Keratinocyte (primary cell): ENCODE results near the gene MAGEA10. TPM values are rescaled to one million over a fixed set of nuclear protein-coding genes. Genes with fewer than 3 reads are reported as not detected.

Experiments used
- DNase-seq: peaks from one replicate; pipeline ENCODE4 v3.0.0-alpha.2; 2011; ENCODE audit warnings: low read depth, missing footprints, low spot score
- FAIRE-seq: peaks from 2 replicates; lab custom pipeline; 2011; peaks lifted over from hg19 to GRCh38; lab: Jason Lieb, UNC
- H2AFZ ChIP-seq: 2 replicates; pipeline ENCODE4 v1.6.0; 2012; ENCODE audit warnings: low read length, control low read depth, inconsistent platforms; ENCODE audit not compliant: control insufficient read depth
- H3K27ac ChIP-seq: 2 replicates; pipeline ENCODE4 v1.5.1; 2011; ENCODE audit warnings: low read length; ENCODE audit not compliant: control insufficient read depth, insufficient read depth
- H3K27me3 ChIP-seq: 3 replicates; pipeline ENCODE4 v1.6.0; 2011; ENCODE audit warnings: low read length; ENCODE audit not compliant: control insufficient read depth, insufficient read depth; ENCODE audit errors: extremely low read depth
- H3K36me3 ChIP-seq, 2 experiments: 2 replicates in 1 of 2; 3 replicates in 1 of 2; pipeline ENCODE4 v1.5.1; 2011; ENCODE audit warnings: low read length in 2 of 2, mild to moderate bottlenecking in 1 of 2; ENCODE audit not compliant: control insufficient read depth in 2 of 2, insufficient read depth in 2 of 2; ENCODE audit errors: extremely low read depth in 1 of 2
- H3K4me1 ChIP-seq: 3 replicates; pipeline ENCODE4 v1.5.1; 2011; ENCODE audit warnings: low read length; ENCODE audit not compliant: control insufficient read depth, insufficient read depth; ENCODE audit errors: extremely low read depth
- H3K4me2 ChIP-seq: 3 replicates; pipeline ENCODE4 v1.6.0; 2011; ENCODE audit warnings: low read depth, low read length; ENCODE audit not compliant: control insufficient read depth, insufficient read depth; ENCODE audit errors: extremely low read depth
- H3K4me3 ChIP-seq, 3 experiments: fragments of 200-600 bp in 1 of 3; sonication (generic) in 1 of 3; 2 replicates in 2 of 3; 3 replicates in 1 of 3; pipeline ENCODE4 v1.5.1; 2011 to 2016; ENCODE audit warnings: low read length in 3 of 3, mild to moderate bottlenecking in 3 of 3, control low read depth in 2 of 3, inconsistent platforms in 1 of 3, low read depth in 1 of 3, mixed read lengths in 1 of 3, mixed run types in 1 of 3, moderate library complexity in 1 of 3; ENCODE audit not compliant: control insufficient read depth in 2 of 3, insufficient read depth in 2 of 3; ENCODE audit errors: extremely low read depth in 1 of 3
- H3K79me2 ChIP-seq: 2 replicates; pipeline ENCODE4 v1.6.0; 2012; ENCODE audit warnings: low read length; ENCODE audit not compliant: control insufficient read depth, insufficient read depth
- H3K9ac ChIP-seq: 3 replicates; pipeline ENCODE4 v1.6.0; 2011; ENCODE audit warnings: low read length; ENCODE audit not compliant: control insufficient read depth, insufficient read depth; ENCODE audit errors: extremely low read depth
- H3K9me1 ChIP-seq: 3 replicates; pipeline ENCODE4 v1.6.0; 2011; ENCODE audit warnings: low read length; ENCODE audit not compliant: control insufficient read depth, insufficient read depth; ENCODE audit errors: extremely low read depth
- H3K9me3 ChIP-seq: 2 replicates; pipeline ENCODE4 v1.5.1; 2012; ENCODE audit warnings: low read depth, low read length; ENCODE audit not compliant: control insufficient read depth
- H4K20me1 ChIP-seq: 3 replicates; pipeline ENCODE4 v1.6.0; 2011; ENCODE audit warnings: low read length; ENCODE audit not compliant: control insufficient read depth, insufficient read depth; ENCODE audit errors: extremely low read depth
- EZH2 ChIP-seq: IDR thresholded peaks from one replicate; pipeline ENCODE4 v1.6.1; 2012; ENCODE audit warnings: inconsistent platforms, mild to moderate bottlenecking, low read length, moderate library complexity
- dilution Hi-C: fragments of 300-500 bp; cut with MboI; formaldehyde crosslinking; loops from one replicate; pipeline ENCODE4 v1.7.0; 2020; ENCODE audit warnings: low sequenced_read_pairs; ENCODE audit not compliant: extremely low pct_ligation_motif_present
- polyA plus RNA-seq, 5 experiments: library from polyadenylated mRNA; depleted of rRNA in 3 of 5; stranded (reverse) in 3 of 5; stranded (forward) in 1 of 5; unstranded in 1 of 5; fragments of >200 nt; gene quantifications; 1 replicate in 1 of 5; 2 replicates in 3 of 5; 3 replicates in 1 of 5; pipeline versions ENCODE4 v1.2.1 to v1.2.3, GENCODE V29; 2011 to 2012; ENCODE audit warnings: missing spikeins in 2 of 5, low read depth in 1 of 5, low replicate concordance in 1 of 5
- TF ChIP-seq, protein P1 (sequence below), 3 experiments: IDR thresholded peaks in 1 of 3; conservative IDR thresholded peaks in 1 of 3; optimal IDR thresholded peaks in 1 of 3; 2 replicates in 2 of 3; 3 replicates in 1 of 3; pipeline versions ENCODE3 to v1.5.1; 2011; ENCODE audit warnings: low read length in 3 of 3, mild to moderate bottlenecking in 3 of 3, moderate library complexity in 2 of 3, control low read depth in 1 of 3, inconsistent platforms in 1 of 3; ENCODE audit not compliant: insufficient read depth in 2 of 3; ENCODE audit errors: extremely low read depth in 1 of 3

The MAGEA10 gene
- polyA plus RNA-seq, 1 donor (not counting 4 experiments of a cell fraction or from before 2014, with no cell fraction given): not detected

DNA sequence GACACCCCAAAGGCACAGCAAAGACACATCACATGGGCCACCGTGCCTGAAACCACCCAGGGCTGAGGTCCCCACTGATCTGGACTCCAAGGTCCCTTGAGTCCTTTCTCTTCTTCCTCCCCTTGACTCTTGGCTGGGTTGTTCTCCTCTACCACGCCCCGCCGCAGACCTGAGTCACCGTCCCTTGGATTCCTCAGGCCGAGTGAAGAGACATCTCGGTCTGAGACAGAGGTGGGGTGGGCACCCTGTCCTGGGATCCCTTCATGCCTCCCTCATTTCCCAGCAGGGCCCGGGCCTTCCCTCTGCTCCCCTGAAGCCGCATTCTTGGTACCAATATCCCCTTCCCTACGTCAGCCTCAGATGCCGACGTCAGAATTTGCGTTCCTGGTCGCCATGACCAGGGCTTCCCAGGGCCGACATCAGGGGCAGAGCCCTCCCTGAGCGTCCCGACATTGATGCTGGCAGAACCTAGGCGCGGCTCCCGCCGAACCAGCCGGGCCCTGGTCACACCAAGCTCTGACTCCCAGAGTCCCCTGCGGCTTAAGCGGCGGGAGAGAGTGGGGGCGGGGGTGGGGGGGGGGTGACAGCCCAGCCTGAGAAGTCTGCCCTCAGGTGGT is 498 bp downstream of the MAGEA10 start:
- Histone ChIP-seq H3K9me3 (no peaks in the 10 kb centered on the region), H3K27me3 (no peaks in the 10 kb centered on the region), H3K9ac (no peak overlapping the region), H3K4me2 (no peak overlapping the region), H3K9me1 (no peaks in the 10 kb centered on the region), H2AFZ (no peak overlapping the region), H3K4me3 (no peak overlapping the region), H3K4me1 (no peaks in the 10 kb centered on the region), H3K79me2 (no peaks in the 10 kb centered on the region), H3K27ac (no peak overlapping the region), H3K36me3 (no peaks in the 10 kb centered on the region), H4K20me1 (no peaks in the 10 kb centered on the region)
- DNase-seq: no peak
- no peak for TF ChIP-seq EZH2
- TF ChIP-seq, protein P1, sequence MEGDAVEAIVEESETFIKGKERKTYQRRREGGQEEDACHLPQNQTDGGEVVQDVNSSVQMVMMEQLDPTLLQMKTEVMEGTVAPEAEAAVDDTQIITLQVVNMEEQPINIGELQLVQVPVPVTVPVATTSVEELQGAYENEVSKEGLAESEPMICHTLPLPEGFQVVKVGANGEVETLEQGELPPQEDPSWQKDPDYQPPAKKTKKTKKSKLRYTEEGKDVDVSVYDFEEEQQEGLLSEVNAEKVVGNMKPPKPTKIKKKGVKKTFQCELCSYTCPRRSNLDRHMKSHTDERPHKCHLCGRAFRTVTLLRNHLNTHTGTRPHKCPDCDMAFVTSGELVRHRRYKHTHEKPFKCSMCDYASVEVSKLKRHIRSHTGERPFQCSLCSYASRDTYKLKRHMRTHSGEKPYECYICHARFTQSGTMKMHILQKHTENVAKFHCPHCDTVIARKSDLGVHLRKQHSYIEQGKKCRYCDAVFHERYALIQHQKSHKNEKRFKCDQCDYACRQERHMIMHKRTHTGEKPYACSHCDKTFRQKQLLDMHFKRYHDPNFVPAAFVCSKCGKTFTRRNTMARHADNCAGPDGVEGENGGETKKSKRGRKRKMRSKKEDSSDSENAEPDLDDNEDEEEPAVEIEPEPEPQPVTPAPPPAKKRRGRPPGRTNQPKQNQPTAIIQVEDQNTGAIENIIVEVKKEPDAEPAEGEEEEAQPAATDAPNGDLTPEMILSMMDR (optimal IDR thresholded peaks at IDR 0.05 in 1 of 3, IDR thresholded peaks at IDR 0.05 in 1 of 3, conservative IDR thresholded peaks at IDR 0.05 in 1 of 3; ENCODE audit: extremely low read depth in 1 of 3, insufficient read depth in 2 of 3, low read length in 3 of 3): no peak
- dilution Hi-C loops: no loop called here
- no peak for FAIRE-seq

DNA sequence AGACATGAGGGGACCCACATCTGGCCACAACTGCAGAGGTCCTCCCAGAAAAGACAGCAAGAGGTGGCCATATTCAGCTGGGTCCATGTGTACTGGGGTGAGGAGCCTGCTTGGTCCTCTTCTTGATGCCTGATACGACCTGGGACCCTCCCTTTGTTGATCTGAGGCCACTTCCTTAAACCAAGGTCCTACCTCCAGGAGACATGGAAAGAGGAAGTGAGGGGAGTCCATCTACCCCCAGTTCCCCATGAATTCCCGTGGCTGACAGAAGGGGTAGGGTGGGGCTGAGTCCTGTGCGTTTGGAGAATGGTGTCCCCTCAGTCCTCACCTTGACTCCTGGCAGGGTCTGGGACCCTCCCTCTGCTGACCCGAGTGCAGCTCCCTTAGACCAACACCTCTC is 2.1 kb downstream of the MAGEA10 start:
- no peak for TF ChIP-seq EZH2
- TF ChIP-seq, protein P1 (optimal IDR thresholded peaks at IDR 0.05 in 1 of 3, IDR thresholded peaks at IDR 0.05 in 1 of 3, conservative IDR thresholded peaks at IDR 0.05 in 1 of 3; ENCODE audit: extremely low read depth in 1 of 3, insufficient read depth in 2 of 3, low read length in 3 of 3): no peak

More for the DNA sequence above, 2.1 kb downstream of the MAGEA10 start:
- Histone ChIP-seq H3K9me3 (no peaks in the 10 kb centered on the region), H3K4me1 (no peaks in the 10 kb centered on the region), H3K4me2 (no peak overlapping the region), H3K36me3 (no peaks in the 10 kb centered on the region), H3K9me1 (no peaks in the 10 kb centered on the region), H4K20me1 (no peaks in the 10 kb centered on the region), H3K9ac (no peak overlapping the region), H3K4me3 (no peak overlapping the region), H3K27ac (no peak overlapping the region), H2AFZ (no peak overlapping the region), H3K27me3 (no peaks in the 10 kb centered on the region), H3K79me2 (no peaks in the 10 kb centered on the region)
- DNase-seq (no peak), FAIRE-seq (no peak)
- dilution Hi-C loops: no loop called here
